T-helper 2 cell (primary cell): Measurements from ENCODE around the gene FGF13.

Source experiments
- DNase-seq, 5 experiments: peaks; one replicate each; pipeline versions ENCODE4 v3.0.0 to v3.0.0-alpha.2; 2012 to 2022
- total RNA-seq, 2 donors: gene quantifications; one replicate each; lab custom pipeline; 2026; lab: John Stamatoyannopoulos, UW

Gene FGF13
- total RNA-seq = 0 to 0.81 reads per million in 2 donors

DNA sequence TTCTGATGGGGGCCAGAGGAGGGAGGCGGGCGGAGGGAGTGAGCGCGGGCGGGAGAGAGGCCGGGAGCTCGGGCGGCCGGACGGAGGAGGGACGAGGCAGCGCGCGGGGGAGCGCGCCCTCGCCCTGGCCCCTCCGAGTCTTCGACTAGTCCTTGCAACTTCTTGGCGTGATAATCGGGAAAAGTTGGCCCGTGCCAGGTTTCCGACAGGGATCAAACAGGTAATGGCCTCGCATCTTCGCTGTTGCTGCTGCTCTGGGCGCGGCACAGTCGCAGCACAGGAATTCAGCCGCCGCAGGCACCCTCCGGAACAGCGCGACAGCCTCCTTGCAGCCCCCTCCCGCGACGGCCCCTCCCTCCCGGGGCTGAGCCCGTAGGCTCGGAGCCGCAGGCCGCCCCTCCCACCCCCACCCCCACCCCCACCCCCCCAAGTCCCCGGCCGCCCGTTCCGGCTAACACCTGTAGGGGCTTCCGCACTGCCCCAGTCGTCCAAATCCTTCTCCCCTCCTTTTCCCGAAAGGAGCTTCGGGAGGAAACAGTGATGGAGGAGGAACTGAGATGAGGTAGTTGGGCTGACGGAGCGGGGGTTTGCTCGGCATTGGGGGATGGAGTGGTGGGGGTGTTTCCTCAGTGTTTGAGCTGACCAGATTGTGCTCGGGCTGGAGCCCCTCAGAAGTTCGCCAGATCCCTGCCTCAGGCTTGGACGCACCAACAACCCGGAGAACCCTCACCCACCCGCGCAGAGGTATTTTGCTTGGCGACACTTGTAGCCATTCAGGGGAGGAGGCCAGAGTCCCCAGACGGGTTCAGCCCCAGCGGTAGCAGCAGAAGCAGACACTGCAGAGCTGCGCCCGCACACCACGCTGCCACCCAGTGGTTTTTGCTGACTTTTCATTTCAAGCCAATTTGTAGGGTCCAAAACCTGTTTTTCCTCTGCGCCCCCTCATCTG lies at the start of gene FGF13:
Gene FGF13 (minus strand): TSS at position 319 of the 949 bp plus-strand sequence. CDS start 714 bp downstream, outside the sequence.
- peak in 1 of 5 experiments; percentile 6 for DNase-seq

DNA sequence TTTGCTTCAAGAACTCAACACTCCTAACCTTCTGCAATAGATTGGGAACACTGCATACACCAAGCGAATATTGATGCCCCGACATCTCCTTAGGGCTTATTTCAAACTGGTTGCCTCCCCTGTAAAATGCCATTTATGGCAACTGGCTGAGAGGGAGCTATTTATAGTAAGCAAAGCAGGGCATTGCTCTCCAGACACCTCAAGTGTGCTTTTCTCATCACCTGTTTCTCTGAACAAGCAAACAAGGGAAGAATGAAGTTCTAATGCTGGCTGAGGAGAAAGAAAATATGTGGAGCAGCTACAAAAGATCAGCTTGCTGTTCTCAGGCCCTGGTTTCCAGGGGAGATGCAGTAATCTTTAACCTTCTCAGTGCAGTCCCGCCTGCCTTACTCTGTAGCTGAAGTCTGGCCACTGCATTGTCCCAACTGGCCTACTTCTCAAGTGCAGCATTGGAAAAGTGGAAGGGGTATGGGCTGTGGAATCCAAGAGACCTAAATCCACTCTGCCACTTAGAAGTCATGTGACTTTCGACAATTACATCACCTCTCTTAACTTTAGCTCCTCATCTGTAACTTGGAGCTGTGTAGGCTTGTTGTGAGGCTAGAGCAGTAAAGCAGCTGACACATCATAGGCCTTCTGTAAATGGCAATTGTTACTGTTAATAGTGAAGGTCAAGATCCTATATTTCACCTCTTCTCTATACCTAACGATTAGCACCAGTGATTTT lies 47.9 kb upstream of the FGF13 start:
- no peak for DNase-seq

DNA sequence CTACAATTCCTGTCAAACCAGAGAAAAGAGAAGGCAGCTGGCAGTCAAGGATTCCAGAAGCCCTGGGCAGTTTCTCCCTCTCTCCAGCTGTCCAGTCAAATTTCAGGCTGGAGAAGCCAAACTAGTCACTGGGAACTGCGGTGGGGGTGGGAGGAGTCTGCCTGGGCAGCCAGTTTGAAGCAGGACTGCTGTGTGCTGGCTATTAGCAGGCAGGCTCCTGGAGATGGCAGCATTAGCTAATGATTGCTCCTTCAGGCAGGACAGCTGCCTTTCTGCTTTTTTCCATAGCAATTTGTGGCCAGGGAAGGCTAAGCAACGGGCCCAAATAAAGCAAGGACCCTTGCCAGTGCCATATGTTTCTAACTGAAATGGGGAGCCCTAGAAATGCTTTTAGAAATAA lies 44.7 kb upstream of the FGF13 start:
- DNase-seq = no peak

DNA sequence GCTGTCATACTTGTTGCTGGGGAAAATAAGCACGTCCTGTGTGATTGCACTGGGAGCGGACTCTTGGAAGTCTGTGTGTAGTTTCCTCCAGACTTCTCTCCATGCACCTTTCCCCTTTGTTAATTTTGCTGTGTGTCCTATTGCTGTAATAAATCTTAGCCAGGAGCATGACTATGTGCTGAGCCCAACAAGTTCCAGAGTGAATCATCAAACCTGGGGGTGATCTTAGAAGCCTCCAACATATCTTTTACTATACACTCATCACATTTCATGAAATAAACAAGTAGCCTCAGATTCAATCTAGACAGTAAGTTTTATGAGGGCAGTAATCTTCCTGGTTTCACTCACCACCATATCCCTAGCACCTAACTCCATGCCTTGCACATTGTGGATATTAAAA lies 43.3 kb upstream of the FGF13 start:
- no peak for DNase-seq

DNA sequence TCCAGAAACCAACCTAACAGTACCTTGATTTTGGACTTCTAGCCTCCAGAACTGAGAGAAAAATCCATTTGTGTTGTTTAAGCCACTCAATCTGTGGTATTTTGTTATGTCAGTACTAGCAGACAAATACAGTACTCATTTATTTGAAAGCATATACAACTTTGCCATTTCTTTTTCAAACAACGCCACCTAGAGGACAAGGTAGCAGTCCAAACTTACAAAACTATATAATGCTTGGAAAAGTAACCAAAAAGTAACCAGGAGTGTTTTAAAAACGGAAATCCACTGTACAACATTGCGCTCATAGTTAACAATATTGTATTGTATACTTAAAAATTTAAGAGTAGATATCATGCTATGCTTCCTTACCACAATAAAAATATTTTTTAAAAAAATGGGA lies 37.0 kb upstream of the FGF13 start:
- peak in 1 of 5 experiments; percentile 0 for DNase-seq

DNA sequence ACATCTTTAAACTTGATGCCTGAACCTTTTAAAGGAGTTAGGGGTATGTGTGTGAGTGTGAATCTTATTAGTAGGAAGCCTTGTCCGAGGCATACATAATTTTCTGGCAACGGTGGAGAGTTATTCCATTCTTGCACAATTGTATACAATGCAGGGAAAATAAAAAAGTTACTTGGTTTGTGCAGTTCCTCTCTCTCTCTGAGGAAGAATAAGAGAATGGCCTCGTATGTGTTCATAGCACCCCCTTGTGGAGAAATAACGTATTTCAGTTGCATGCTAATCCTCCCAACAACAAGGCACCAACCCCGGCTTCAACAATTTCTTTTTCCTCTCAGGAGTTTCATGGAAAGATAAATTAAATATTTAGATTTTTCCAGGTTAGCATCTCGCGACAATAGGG lies 33.7 kb upstream of the FGF13 start:
- peak in 1 of 5 experiments; percentile 24 for DNase-seq

DNA sequence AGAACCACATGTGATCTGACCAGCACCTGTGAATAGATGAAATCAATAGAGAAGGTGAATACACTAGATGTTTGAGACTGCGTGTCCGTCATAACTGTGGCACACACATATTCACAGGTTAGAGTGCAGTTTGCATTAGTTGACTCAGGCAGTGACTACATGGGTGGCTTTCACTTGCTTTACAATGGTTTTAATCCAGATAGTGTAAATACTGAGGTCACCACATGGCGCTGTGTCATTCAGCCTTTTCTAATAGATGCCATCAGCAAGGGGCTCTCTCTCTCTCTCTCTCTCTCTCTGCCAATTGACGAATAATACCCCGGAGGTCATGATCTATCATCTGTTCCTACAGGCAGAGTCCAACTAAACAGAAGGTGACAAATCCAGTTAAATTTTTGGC lies 30.7 kb upstream of the FGF13 start:
- no peak for DNase-seq

DNA sequence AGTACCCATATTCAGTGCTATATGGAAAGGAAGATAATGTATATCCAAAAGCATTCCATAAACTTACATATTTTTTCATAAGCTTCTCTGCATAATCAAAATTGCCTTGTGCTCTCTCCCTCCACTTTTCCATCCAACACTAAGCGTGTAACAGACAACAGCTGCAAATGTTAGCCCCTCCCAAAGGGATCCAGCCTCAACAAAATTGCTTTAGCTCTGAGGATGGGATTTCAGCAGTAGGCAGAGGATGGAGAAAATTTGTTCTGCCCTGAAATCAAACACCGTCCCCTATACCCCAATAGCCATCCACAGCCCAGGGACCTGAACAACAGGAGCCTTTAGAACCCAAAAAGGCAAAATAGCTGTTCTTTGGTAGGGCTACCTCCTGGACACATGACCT lies 28.8 kb upstream of the FGF13 start:
- no peak for DNase-seq

DNA sequence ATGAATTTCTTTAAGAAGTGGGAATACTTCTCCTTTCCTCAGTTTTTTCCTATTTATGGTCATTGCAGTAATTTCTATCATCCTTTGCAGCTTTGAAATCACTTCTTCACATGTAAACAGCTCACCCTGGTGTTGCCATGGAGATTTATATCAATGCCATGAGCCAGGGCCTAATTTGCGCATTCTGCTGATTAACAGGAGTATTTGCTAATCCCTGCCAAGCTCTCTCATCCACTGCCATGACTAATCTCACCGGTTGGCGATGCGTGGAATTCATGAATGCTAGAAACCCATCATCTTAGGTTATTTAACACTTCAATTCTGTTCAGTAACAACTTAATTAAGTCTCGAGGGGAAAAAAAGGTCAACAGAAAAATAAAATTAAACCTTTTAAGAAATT lies 11.8 kb upstream of the FGF13 start:
- DNase-seq = no peak

DNA sequence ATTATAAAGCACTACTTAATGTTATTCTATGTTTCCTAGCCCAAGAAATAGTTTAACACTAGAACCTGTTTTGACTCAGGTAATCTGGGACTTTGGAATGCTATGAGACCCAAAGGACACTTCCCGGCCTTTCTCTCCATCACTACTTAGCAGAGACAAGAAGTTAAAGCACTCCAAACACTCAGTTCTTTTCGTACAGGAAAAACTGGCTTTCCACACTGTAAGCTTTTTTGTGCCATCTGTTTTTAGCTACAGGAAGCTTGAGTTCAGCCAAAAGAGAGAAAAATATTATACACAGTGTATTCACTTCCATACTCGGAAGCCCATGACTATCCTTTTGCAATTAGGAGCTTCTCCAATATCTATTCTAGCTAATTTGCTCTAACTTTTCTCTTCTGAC lies 7.9 kb upstream of the FGF13 start:
- DNase-seq = no peak

DNA sequence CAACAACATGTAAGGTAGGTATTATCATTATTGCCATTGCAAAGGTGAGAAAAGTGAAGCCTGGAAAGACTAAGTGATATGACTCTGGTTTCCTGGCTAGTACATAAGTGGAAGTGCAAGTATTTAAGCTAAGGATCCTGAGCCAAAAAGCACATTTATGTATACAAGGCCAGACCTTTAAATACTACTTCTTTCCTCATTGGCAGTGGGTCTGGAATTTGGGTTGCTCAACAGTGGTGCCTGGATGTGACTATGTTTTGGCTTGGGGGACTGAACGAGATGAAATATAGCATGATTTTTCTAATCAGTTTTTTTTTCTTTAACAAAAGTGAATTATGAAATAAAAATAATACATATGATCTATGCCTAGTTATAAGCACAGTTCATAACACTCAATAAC lies 7.4 kb upstream of the FGF13 start:
- DNase-seq = no peak

DNA sequence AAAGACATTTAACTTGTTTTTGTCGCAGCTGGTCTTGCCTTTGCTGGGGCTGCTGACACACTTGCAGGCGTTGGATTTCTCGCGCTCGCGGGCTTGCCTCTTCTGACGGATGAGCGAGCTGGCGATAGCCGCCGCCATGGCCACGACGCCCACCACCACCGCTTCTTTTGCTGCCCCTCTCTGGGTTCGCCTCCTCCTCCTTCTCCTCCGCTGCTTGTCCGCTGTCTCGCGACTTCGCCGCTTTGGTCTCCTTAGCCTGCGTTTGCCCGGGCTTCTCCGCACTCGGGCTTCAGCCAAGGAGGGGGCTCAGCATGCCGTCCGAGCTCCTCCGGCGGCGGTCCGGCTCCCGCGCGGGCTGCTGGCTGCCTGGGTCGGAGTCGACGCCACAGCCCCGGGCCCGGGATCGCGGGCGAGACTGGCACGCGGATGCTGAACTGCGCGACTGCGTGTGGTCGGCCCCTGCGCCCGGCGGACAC lies 613 bp downstream of the FGF13 start:
- no peak for DNase-seq

DNA sequence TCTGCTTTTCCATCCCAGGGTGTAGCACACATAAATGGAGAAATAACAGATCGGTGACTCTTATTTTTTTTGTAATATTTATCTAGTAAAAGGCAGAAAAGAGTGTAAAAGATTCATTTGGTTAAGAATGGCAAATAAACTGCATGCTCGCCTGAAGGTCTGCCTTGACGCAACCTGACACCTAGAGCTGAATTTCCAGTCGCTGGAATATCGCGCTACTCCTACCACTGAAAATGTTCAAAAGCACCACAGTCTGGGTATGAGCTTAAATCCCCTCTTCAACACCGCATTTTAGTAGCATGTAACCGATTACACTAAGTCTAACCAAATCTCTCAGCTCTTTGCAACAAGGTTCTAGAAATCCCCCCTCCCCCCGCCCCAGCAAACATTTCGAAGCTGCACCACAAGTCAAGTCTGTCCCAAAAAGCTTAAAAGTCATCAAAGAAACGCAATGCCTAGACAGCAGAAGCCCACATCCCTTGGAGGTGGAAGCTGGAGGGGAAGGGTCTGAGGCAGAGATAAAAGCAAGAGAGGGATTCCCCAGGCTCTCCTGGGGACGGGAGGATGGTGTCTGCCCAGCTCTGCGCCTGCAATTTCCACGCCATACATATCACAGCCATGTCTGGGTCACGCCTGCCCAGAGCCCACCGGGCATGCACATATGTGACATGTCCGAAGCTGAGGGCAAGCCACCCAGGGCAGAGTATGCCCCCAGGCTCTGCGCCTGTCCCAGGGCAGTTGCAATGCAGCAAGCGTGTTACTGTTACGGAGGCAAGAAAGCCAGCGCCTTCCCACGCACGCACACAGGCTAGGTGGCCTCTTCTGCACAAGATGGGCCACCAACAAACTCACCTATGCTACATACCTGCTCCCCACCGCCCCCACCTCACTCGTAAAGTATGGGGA lies 1.4 kb downstream of the FGF13 start:
- DNase-seq = no peak

DNA sequence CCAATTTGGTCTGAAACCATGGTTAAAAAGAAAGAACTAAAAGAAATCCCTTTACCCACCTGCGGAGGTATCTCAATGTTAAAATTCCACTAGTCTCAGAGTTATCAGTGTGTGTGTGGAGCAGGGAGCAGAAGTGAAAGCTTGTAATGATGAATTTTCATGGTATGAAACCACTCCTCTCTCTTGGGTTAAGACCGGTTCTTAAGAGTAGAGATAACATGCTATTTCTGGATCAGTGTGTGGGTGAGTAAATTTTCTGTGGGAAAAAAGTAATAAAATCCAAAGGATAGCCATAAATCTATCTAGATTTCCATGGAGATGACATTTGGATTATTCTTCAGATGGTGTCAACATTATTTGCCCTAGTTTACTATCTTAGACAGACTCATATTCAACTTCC lies 3.2 kb downstream of the FGF13 start:
- DNase-seq = no peak

DNA sequence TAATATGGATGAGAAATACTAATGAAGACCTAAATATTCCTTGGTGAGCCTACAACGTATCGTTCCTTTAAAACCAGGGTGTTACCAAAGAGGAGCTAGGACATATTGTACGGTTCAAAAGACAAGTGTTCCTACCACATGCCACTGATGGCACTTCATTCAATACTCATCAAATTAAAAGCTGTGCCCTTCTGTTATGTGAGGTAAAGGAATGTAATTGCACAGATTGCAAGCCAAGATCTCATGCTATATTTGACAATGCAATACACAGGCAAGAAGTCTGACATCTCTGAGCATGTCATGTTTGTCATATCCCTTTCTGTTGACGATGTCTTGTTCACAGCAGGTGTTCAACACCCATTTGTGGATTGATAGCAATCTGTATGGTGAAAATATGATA lies 6.9 kb downstream of the FGF13 start:
- no peak for DNase-seq

DNA sequence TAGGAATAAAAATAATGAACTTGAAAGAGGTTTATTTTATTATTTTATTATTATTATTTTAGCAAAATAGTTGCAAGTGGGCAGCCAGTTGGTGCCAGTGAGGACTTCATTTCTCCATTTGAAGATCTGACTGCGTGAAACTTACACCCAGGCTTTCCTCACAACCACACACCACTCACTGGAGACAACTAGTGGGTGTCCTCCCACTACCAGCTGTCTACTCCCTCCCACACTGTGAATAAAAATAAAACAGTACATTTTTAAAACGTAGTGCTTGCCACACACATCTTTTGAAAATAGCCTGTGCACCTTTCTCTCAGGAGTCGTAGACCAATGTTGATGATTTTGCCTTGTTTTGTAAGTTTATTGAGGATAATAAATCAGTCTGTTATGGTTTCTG lies 7.4 kb downstream of the FGF13 start:
- no peak for DNase-seq

DNA sequence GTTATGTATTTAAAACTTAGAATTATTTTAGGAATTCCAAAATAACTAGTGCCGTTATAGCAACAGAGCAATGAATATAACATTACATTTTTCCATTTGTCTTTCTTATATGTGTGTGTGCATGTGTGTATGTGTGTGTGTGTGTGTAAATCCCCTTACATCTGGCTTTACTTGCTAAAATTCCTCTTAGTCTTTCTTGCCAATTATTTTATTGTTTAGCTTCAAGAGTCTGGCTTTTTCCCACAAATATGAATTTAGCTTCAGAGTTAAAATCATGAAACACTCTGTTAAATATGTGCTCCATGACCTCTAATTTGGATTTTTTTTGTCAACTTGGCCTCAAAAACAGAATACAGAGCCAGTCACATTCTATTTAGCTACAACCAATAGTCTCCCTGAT lies 18.9 kb downstream of the FGF13 start:
- DNase-seq = no peak

DNA sequence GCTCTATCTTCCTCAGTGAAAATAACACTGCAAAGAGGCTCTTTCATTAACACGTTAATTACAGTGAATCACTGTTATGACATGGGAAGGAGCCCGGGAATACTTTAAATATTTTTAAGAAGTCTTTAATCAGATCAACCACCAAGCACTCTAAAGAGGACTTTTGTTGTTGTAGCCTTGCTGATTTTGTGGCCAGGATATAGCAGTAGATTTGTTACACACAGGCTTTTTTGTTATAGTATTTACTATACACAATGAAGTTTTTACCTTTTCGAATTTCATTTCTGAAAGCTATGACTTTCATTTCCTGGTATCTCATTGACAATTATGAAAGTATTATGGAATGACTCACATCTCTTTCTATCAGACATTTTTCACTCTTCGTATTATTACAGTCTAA lies 20.3 kb downstream of the FGF13 start:
- DNase-seq = no peak

DNA sequence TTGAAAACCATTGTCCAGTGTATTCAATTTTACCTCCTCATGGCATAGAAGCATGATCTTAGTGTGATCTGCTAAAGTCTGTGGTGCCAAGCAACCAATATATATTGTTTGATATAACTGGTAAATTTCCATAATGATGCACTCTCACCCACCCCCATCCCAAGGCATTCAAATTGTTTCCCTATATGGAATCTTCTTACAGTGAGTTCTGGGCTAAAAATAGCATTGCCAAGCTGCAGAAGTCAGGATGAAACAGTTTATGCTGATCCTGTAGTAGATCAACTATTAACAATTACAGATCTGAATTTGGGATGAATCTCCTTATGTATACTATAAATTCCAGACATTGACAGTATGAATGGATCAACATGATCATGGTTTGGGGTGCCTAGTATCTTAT lies 20.9 kb downstream of the FGF13 start:
- DNase-seq = no peak

DNA sequence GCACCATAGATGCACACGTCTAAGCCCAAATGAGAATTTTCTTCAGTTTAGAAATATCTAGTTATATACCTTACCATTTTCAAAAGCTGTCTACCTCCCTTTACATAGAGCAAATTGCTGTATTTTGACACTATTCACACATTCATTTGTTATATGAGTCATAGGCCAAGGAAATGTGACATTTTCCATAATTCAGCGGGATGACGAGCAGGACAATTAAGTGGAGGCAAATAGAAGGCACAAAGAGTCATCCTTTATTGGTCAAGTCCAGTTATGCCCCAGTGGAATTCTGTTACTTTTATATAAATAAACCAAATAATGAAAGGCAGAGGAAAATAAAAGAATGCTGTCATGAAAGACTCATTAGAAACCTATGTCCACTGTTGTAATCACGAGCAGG lies 27.9 kb downstream of the FGF13 start:
- no peak for DNase-seq

DNA sequence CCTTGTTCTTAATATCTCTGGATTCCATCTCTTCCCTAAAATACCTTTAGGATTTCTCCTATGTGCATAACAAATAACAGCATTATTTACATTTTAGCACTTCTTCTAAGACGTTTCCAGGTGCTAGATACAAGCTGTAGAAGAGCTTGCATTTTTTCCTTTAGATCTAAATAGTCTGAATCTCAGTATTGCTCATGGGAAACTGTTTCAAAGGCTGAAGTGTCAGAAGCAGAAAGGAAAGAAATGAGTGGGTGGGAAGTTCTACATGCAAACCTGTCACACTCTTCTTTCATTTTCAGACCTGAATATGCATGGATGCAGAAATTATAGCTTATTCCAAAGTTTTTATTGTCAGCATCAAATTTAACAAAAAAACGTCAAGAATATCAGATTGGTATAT lies 41.8 kb downstream of the FGF13 start:
- DNase-seq = no peak

DNA sequence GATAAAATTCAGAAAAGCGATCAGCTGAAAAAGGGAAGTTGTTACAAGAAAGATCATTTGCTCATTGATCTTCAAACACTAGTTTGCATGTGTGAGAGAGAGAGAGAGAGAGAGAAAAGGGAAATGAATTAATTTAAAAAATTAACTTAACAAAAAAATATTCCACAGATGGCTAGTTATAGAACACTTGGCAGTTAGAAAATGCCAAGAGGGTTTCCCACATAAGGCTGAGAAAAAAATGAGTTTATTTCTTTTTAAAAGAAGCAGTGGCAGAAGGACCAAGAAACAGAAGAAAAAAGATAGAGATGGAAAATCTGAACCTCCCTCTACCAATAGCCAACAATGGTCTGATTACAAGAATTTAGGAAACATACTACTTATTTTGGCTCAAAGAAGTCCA lies 47.1 kb downstream of the FGF13 start:
- no peak for DNase-seq

DNA sequence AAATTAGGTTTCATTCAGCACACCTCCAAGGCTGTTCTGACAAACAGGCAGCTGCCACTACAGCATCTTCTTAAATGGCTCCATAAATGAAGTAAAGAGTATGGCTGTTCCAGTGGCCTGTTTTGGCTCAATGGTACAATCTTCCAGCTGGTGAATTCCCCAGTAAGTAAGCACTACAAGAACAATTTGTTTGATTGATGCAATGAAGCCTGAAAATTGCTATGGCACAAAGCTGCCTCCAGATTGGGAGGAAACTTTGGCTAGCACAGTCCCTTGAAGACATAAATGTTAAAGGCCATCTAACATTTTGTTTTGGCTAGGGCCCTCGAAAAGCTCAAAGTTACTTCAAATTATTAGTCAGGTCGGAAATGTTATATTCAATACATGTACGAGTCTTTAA lies 47.5 kb downstream of the FGF13 start:
- DNase-seq = no peak
